Fibroblast of mammary gland (primary cell): ENCODE measurements around the gene PIK3CA.

ENCODE experiments used
- DNase-seq: peaks from one replicate; pipeline ENCODE4 v3.0.0-alpha.2; 2010; ENCODE audit warnings: low read depth
- H3K4me3 ChIP-seq: 2 replicates; pipeline ENCODE4 v1.5.1; 2011; ENCODE audit warnings: low read depth, mild to moderate bottlenecking, low read length, moderate library complexity; ENCODE audit not compliant: control insufficient read depth
- CTCF ChIP-seq: conservative IDR thresholded peaks from 2 replicates; pipeline ENCODE4 v1.5.1; 2011; ENCODE audit warnings: low read depth, low read length, inconsistent platforms; ENCODE audit not compliant: control insufficient read depth, insufficient read depth

PIK3CA gene

GRCh38 chr3:179179979-179180759 lies 32.0 kb downstream of the PIK3CA start:
- H3K4me3 ChIP-seq, result no peak overlapping the region
- peak; percentile 81 for DNase-seq
- no peak for TF ChIP-seq CTCF

GRCh38 chr3:179181021-179181472 lies 32.9 kb downstream of the PIK3CA start:
- peak; percentile 87 for DNase-seq
- no peak overlapping the region for H3K4me3 ChIP-seq
- no peak for TF ChIP-seq CTCF

- TF ChIP-seq CTCF, result no peak
- DNase-seq, result peak; percentile 59
These were observed 33.9 kb downstream of the PIK3CA start for GRCh38 chr3:179181993-179182551.

GRCh38 chr3:179182902-179183301 lies 34.7 kb downstream of the PIK3CA start:
- TF ChIP-seq CTCF, result no peak
- DNase-seq, result peak; percentile 44
- no peak overlapping the region for H3K4me3 ChIP-seq

More at GRCh38 chr3:179181993-179182551, 33.9 kb downstream of the PIK3CA start:
- H3K4me3 ChIP-seq, result no peak overlapping the region

- peak; percentile 10 for DNase-seq
- no peak for TF ChIP-seq CTCF
- no peak overlapping the region for H3K4me3 ChIP-seq
These were observed 36.7 kb downstream of the PIK3CA start for GRCh38 chr3:179184826-179185225.

GRCh38 chr3:179186426-179186825 lies 38.3 kb downstream of the PIK3CA start:
- H3K4me3 ChIP-seq, result no peak overlapping the region
- no peak for TF ChIP-seq CTCF
- DNase-seq, result peak; percentile 13
